Brain microvascular endothelial cell (primary cell): ENCODE measurements around the gene MAPK10.

Source experiments
- DNase-seq: peaks from one replicate; pipeline ENCODE4 v3.0.0-alpha.2; 2020
- H3K27ac ChIP-seq: fragments of 250-450 bp; sonication (Bioruptor Pico); 2 replicates; pipeline ENCODE4 v1.5.1; 2020; ENCODE audit warnings: mild to moderate bottlenecking, moderate library complexity
- H3K27me3 ChIP-seq: fragments of 250-450 bp; sonication (Bioruptor Pico); replicated peaks from 2 replicates; pipeline ENCODE4 v1.5.1; 2020; ENCODE audit warnings: mild to moderate bottlenecking
- H3K36me3 ChIP-seq: fragments of 250-450 bp; sonication (Bioruptor Pico); replicated peaks from 2 replicates; pipeline ENCODE4 v1.5.1; 2020; ENCODE audit warnings: mild to moderate bottlenecking
- H3K4me3 ChIP-seq: 2 replicates; pipeline ENCODE4 v1.5.1; 2011; ENCODE audit warnings: low read depth, mild to moderate bottlenecking, control low read depth, low read length, moderate library complexity
- CTCF ChIP-seq: IDR thresholded peaks from 2 replicates; pipeline ENCODE4 v1.5.1; 2011; ENCODE audit warnings: low read depth, mild to moderate bottlenecking, moderate library complexity, low read length, control low read depth, inconsistent platforms; ENCODE audit errors: missing control alignments
- in situ Hi-C: cut with HindIII; loops from 2 replicates; pipeline ENCODE4 v1.10.0; 2017; ENCODE audit warnings: low sequenced_read_pairs, low pct_ligation_motif_present

Gene MAPK10

GRCh38 chr4:86131456-86131855 is 228.4 kb downstream of the MAPK10 start:
- no peak overlapping the region for H3K4me3 ChIP-seq
- no peak overlapping the region for H3K27ac ChIP-seq
- H3K27me3 ChIP-seq, result no peaks in the 10 kb centered on the region
- no peak for DNase-seq
- in situ Hi-C loops, result no loop called here
- TF ChIP-seq CTCF, result no peak
- H3K36me3 ChIP-seq, result no peaks in the 10 kb centered on the region

- no peak for DNase-seq
- no peak overlapping the region for H3K4me3 ChIP-seq
- in situ Hi-C loops, result no loop called here
- no peaks in the 10 kb centered on the region for H3K36me3 ChIP-seq
- no peak for TF ChIP-seq CTCF
- no peak overlapping the region for H3K27ac ChIP-seq
- H3K27me3 ChIP-seq, result no peaks in the 10 kb centered on the region
These were observed 229.5 kb downstream of the MAPK10 start for GRCh38 chr4:86130160-86130933.

GRCh38 chr4:86129546-86129945 is 230.3 kb downstream of the MAPK10 start:
- Histone ChIP-seq H3K27me3 (no peaks in the 10 kb centered on the region), H3K4me3 (no peak overlapping the region), H3K27ac (no peak overlapping the region), H3K36me3 (no peaks in the 10 kb centered on the region)
- in situ Hi-C loops, result no loop called here
- TF ChIP-seq CTCF, result no peak
- no peak for DNase-seq

GRCh38 chr4:86122404-86122803 is 237.4 kb downstream of the MAPK10 start:
- no peak for TF ChIP-seq CTCF
- in situ Hi-C loops, result no loop called here
- H3K4me3 ChIP-seq, result no peak overlapping the region
- no peaks in the 10 kb centered on the region for H3K27me3 ChIP-seq
- no peak overlapping the region for H3K27ac ChIP-seq
- no peak for DNase-seq
- H3K36me3 ChIP-seq, result no peaks in the 10 kb centered on the region

- Histone ChIP-seq H3K4me3 (no peak overlapping the region), H3K36me3 (no peaks in the 10 kb centered on the region), H3K27me3 (no peaks in the 10 kb centered on the region), H3K27ac (no peak overlapping the region)
- no peak for TF ChIP-seq CTCF
- no peak for DNase-seq
- in situ Hi-C loops, result no loop called here
These were observed 241.1 kb downstream of the MAPK10 start for GRCh38 chr4:86118711-86119110.

- no peak overlapping the region for H3K4me3 ChIP-seq
- peak; percentile 88 for DNase-seq
- TF ChIP-seq CTCF, result no peak
- no peaks in the 10 kb centered on the region for H3K36me3 ChIP-seq
- no peaks in the 10 kb centered on the region for H3K27me3 ChIP-seq
- peak overlapping the region; percentile 62 for H3K27ac ChIP-seq
- in situ Hi-C loops, result no loop called here
These were observed 242.0 kb downstream of the MAPK10 start for GRCh38 chr4:86117705-86118302.
